PFSK-1 (cell line): Measurements from ENCODE around the gene CYRIA.

Experiments
- FOXP2 ChIP-seq: optimal IDR thresholded peaks from 2 replicates; pipeline ENCODE3; 2011; ENCODE audit warnings: borderline replicate concordance, control low read depth, inconsistent platforms; ENCODE audit not compliant: insufficient read depth; ENCODE audit errors: extremely low read length, extremely low read depth
- POLR2AphosphoS5 ChIP-seq: IDR thresholded peaks from 2 replicates; pipeline ENCODE4 v1.6.1; 2012; ENCODE audit warnings: low read depth, mild to moderate bottlenecking, control low read depth, low read length, moderate library complexity
- SIN3A ChIP-seq: IDR thresholded peaks from 2 replicates; pipeline ENCODE4 v1.6.1; 2012; ENCODE audit warnings: mild to moderate bottlenecking, low read length, moderate library complexity, borderline replicate concordance; ENCODE audit not compliant: insufficient read depth
- TAF1 ChIP-seq: IDR thresholded peaks from 2 replicates; pipeline ENCODE4 v1.6.1; 2012; ENCODE audit warnings: low read length, control low read depth, borderline replicate concordance; ENCODE audit not compliant: insufficient read depth
- TF ChIP-seq, protein P1 (sequence below), 2 experiments: IDR thresholded peaks; 2 replicates each; pipeline versions ENCODE4 v1.6.1 to v1.8.0; 2011 to 2012; ENCODE audit warnings: low read depth in 2 of 2, low read length in 2 of 2, control low read depth in 1 of 2, inconsistent platforms in 1 of 2, mild to moderate bottlenecking in 1 of 2, moderate library complexity in 1 of 2; ENCODE audit not compliant: insufficient read depth in 1 of 2

The CYRIA gene

DNA sequence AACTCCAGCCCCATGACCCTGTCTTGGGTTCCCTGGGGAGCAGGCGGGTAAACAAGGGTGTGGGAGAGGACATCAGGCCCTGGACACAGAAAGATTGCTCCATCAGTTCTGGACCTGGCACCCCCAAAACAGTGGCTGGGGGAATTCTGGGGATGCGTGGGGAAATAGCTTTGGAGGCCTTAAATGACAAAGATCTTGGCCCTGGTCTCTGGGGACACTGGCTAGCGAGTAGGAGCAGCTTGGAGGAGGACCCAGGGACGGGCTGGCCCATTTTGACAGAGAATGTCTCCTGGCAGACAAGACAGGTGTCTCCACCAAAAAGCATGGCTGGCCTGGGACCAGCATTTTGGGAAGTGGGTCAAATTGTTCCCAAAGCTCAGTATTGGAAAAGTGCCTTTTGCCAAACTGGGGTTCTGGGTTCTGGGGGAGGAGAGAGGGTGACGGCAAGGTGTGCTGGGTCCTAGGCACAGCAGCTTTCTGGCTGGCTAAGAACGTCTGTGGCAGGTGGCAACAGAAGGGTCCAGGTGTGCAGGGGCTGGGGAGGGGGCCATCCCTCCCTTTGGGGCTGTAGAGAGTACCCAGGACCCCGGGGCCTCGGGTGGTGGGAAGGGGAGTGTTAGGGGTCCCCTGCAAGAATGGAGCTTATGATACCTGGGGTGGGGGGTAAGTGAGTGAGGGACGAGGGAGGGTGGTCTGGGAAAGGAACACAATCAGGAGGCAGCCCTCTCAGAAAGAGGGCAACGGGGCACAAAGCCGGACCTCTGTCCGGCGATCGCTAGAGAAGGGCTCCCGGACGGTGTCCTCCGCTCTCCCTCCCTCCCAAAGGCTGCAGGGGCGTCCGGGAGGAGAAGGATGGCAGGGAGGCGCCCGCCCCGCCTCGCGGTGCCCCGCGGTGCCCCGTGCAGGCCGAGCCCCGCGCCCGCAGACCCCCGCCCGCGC, 556 bp downstream of the CYRIA start:
- no peak for TF ChIP-seq SIN3A
- TF ChIP-seq POLR2AphosphoS5 = no peak
- TF ChIP-seq, protein P1, sequence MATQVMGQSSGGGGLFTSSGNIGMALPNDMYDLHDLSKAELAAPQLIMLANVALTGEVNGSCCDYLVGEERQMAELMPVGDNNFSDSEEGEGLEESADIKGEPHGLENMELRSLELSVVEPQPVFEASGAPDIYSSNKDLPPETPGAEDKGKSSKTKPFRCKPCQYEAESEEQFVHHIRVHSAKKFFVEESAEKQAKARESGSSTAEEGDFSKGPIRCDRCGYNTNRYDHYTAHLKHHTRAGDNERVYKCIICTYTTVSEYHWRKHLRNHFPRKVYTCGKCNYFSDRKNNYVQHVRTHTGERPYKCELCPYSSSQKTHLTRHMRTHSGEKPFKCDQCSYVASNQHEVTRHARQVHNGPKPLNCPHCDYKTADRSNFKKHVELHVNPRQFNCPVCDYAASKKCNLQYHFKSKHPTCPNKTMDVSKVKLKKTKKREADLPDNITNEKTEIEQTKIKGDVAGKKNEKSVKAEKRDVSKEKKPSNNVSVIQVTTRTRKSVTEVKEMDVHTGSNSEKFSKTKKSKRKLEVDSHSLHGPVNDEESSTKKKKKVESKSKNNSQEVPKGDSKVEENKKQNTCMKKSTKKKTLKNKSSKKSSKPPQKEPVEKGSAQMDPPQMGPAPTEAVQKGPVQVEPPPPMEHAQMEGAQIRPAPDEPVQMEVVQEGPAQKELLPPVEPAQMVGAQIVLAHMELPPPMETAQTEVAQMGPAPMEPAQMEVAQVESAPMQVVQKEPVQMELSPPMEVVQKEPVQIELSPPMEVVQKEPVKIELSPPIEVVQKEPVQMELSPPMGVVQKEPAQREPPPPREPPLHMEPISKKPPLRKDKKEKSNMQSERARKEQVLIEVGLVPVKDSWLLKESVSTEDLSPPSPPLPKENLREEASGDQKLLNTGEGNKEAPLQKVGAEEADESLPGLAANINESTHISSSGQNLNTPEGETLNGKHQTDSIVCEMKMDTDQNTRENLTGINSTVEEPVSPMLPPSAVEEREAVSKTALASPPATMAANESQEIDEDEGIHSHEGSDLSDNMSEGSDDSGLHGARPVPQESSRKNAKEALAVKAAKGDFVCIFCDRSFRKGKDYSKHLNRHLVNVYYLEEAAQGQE (IDR thresholded peaks at IDR 0.05; ENCODE audit: insufficient read depth in 1 of 2, low read depth in 2 of 2, low read length in 2 of 2) = no peak
- no peak for TF ChIP-seq TAF1
- TF ChIP-seq FOXP2 = no peak

DNA sequence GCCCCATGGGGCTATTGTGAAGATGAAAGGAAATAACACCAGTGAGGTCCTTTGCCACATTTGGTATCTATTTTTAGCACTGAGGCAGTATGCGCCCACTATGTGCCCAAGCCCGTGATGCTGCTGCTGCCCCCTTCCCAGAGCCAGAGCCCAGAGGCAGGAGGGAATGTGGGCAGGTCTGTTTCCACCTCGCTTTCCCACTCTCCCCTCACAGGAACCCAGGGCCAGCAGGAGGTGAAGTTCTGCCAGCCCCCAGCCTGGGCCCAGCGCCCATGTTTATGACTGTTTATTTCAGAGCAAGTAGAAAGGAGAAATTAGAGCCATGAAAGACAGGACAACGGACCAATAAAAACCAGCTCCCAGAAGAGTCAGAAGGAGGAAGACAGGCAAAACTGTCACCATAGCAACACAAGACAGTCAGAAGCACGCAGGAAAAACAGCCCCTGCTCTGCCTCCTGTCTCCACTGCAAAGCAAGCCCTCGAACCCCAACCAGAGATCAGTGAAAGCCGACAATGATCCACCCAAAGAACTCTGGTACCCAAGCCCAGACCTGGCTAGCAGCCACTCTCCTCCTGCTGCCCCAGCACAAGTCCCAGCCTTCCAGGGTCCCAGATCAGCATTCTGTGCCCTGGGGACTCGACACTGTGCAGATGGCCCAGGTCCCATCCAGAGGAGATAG, 1.4 kb downstream of the CYRIA start:
- no peak for TF ChIP-seq FOXP2
- TF ChIP-seq POLR2AphosphoS5 = no peak
- TF ChIP-seq, protein P1 (IDR thresholded peaks at IDR 0.05; ENCODE audit: insufficient read depth in 1 of 2, low read depth in 2 of 2, low read length in 2 of 2) = no peak

DNA sequence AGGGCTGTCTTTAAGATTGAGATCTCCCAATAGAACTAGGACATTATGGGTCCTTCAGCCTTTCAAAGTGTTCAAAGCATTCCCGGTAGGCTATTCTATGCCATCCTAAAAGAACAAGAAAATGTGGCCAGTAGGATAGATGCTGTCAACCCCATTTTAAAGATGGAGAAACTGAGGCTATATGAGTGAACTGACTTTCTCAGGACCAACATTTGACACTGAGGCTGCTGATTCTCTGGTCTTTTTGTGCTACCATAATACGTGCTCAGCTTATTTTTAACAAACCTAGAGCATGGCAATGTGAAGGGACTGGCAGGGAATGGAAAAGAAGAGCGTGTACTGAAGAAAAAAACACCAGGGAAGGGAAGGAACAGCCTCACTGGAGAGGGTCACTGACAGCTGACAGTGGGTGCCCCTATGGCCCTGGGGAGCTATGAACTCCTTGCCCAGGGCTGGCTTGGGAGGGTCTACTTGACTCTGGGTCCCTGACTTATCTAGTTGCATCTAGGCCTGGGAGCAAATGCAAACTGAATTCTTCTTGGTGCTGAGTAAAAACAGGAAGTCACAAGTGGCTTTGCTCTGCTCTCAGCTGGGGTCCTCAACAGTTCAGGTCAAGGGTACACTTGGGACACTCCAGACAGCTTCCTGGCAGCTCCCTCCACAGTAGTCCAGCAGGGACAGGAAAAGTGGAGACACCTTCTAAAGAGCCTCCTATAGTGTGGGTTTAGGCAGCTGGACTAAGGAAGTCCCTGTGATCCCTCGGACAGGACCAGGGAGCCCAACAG, 2.3 kb downstream of the CYRIA start:
- TF ChIP-seq, protein P1 (IDR thresholded peaks at IDR 0.05; ENCODE audit: insufficient read depth in 1 of 2, low read depth in 2 of 2, low read length in 2 of 2) = no peak
- TF ChIP-seq POLR2AphosphoS5 = no peak
- no peak for TF ChIP-seq FOXP2
- no peak for TF ChIP-seq TAF1
- TF ChIP-seq SIN3A = no peak

DNA sequence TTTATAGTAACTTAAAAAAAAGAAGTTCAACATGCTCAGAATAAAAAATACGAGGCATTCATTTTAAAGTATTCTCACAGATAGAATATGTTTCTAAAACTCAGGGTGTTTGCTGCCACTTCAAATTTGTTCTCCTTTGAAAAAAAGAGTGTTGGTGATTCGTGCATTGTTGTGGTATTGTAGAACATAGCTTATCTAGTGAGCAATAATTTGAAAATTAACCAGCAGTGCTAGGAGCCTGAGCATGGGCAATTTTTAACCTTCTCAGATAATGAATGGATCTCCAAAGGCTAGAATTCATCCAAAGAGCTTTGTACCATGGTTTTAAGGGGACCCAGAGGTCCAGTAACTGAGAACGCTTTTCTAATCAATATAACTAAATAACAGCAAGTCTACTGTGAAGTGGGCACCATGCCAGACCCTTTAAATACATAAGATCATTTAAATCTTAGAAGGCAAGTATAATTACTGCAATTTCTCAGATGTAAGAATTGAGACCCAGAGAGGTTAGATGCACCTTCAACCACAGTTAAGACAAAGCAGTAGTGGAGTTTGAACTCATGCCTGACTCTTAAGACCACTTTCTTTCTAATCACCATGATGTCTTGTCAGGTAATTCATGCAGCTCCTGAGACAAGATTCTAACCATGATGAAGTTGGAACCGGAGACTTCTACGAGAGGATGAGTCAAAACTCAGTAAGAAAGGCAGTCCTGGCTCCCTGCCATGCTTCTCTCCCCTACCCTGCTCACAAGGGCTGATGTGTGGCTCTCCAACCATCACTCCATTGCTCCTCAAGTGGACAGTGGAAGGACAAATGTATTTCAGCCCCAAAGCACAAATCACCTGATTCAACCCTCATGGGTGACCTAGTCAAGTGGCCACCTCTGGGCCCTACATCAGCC, 3.4 kb downstream of the CYRIA start:
- TF ChIP-seq SIN3A (no peak), FOXP2 (no peak), TAF1 (no peak), POLR2AphosphoS5 (no peak)
- TF ChIP-seq, protein P1 (IDR thresholded peaks at IDR 0.05; ENCODE audit: insufficient read depth in 1 of 2, low read depth in 2 of 2, low read length in 2 of 2) = no peak
